HEK293 (cell line): ENCODE results near the gene BTBD18.

Experiments
- CTCF ChIP-seq: fragments of 450-650 bp; formaldehyde crosslinking; IDR thresholded peaks from 2 replicates; pipeline ENCODE4 v1.5.1; 2016; ENCODE audit warnings: missing biosample characterization, missing genetic modification characterization
- FEZF1 ChIP-seq: fragments of 450-650 bp; formaldehyde crosslinking; IDR thresholded peaks from 2 replicates; pipeline ENCODE4 v1.5.1; 2016; ENCODE audit warnings: missing biosample characterization, missing genetic modification characterization
- PBX3 ChIP-seq: sonication (generic); formaldehyde crosslinking; IDR thresholded peaks from 2 replicates; pipeline ENCODE4 v1.8.1; 2022; ENCODE audit warnings: mild to moderate bottlenecking, moderate library complexity, missing genetic modification reagents
- PRDM1 ChIP-seq: fragments of 450-650 bp; formaldehyde crosslinking; IDR thresholded peaks from 2 replicates; pipeline ENCODE4; 2016; ENCODE audit warnings: missing biosample characterization, missing genetic modification characterization
- PRDM10 ChIP-seq: fragments of 450-650 bp; formaldehyde crosslinking; IDR thresholded peaks from 2 replicates; pipeline ENCODE4 v1.5.1; 2016; ENCODE audit warnings: missing biosample characterization, missing genetic modification characterization
- REST ChIP-seq: fragments of 450-650 bp; formaldehyde crosslinking; IDR thresholded peaks from 2 replicates; pipeline ENCODE4 v1.5.1; 2016; ENCODE audit warnings: missing biosample characterization, missing genetic modification characterization
- TCF7L2 ChIP-seq: IDR thresholded peaks from 2 replicates; pipeline ENCODE4 v1.6.1; 2011; ENCODE audit warnings: low read depth, mild to moderate bottlenecking, inconsistent platforms, low read length, moderate library complexity, borderline replicate concordance
- TRIM28 ChIP-seq: IDR thresholded peaks from 2 replicates; pipeline ENCODE4 v1.6.1; 2011; ENCODE audit warnings: low read length, control low read depth, borderline replicate concordance
- ZNF266 ChIP-seq: fragments of 450-650 bp; formaldehyde crosslinking; IDR thresholded peaks from 2 replicates; pipeline ENCODE4 v1.5.1; 2016; ENCODE audit warnings: missing biosample characterization, missing genetic modification characterization, low read depth
- ZNF311 ChIP-seq: fragments of 450-650 bp; formaldehyde crosslinking; IDR thresholded peaks from 2 replicates; pipeline ENCODE4 v1.5.1; 2017; ENCODE audit warnings: missing biosample characterization, missing genetic modification characterization, borderline replicate concordance
- ZNF510 ChIP-seq: fragments of 450-650 bp; formaldehyde crosslinking; IDR thresholded peaks from 2 replicates; pipeline ENCODE4 v1.5.1; 2018; ENCODE audit warnings: mild to moderate bottlenecking, missing genetic modification characterization, missing biosample characterization; ENCODE audit not compliant: insufficient replicate concordance
- ZNF521 ChIP-seq: fragments of 450-650 bp; formaldehyde crosslinking; IDR thresholded peaks from 2 replicates; pipeline ENCODE4 v1.5.1; 2017; ENCODE audit warnings: missing biosample characterization, mild to moderate bottlenecking, missing genetic modification characterization
- ZNF596 ChIP-seq: fragments of 450-650 bp; IDR thresholded peaks from 2 replicates; pipeline ENCODE4 v1.5.0; 2018; ENCODE audit warnings: missing biosample characterization, mild to moderate bottlenecking, missing genetic modification characterization, moderate library complexity
- ZNF843 ChIP-seq: fragments of 450-650 bp; formaldehyde crosslinking; IDR thresholded peaks from 2 replicates; pipeline ENCODE4 v1.5.1; 2016; ENCODE audit warnings: missing biosample characterization, missing genetic modification characterization

GRCh38 chr11:57758174-57758573 lies 6.6 kb upstream of the BTBD18 start:
- TF ChIP-seq ZNF311 (no peak), ZNF596 (no peak), CTCF (tag by site-specific recombination) (no peak), PRDM1 (tag by site-specific recombination) (no peak), FEZF1 (no peak), ZNF521 (no peak), ZNF510 (no peak), ZNF843 (tag by site-specific recombination) (no peak), PRDM10 (tag by site-specific recombination) (no peak), REST (tag by site-specific recombination) (no peak), PBX3 (no peak), TCF7L2 (no peak), ZNF266 (tag by site-specific recombination) (no peak), TRIM28 (no peak)
